ENCODE measurements around the gene NEDD1. TPM values are rescaled to one million over a fixed set of nuclear protein-coding genes. Genes with fewer than 3 reads are reported as not detected.

The NEDD1 gene
- total and polyA plus RNA-seq, 7 donors, result 7.4 to 27.4 (median 13.5) TPM

DNA sequence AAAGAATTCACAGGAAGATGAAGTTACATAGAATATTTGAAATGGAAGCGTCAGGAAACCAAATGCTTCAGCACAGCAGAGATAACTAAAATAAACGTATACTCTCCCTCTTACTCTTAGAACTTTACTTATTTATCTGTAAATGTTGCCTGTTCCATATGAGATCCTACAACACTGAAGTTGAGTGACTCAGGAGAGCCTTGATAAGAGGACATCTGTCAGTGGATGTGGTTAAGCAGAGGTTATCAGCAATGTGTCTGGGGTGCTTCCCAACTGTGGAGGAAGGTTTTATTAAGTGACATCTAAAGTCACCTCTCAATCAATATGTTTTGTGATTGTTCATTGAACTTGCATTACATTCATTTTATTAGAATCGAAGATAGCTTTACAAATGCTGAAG, 81.9 kb downstream of the NEDD1 start:
- 82 to 86% (median 83%) methylated on average over 3 of the region's 3 CpGs for WGBS, 3 donors
- intact Hi-C loops (cut with DNase I), result loop anchor here (5.0 to 10.0 kb wide), 3 partner anchors 318 to 414 kb away; no protein-coding TSS in a partner anchor
- DNase-seq (no peak), ATAC-seq (no peak)
- no peak overlapping the region for H3K27ac ChIP-seq
- H3K9me3 ChIP-seq, result no peaks in the 10 kb centered on the region
- H3K4me1 ChIP-seq, result no peaks in the 10 kb centered on the region
- peaks cover 0 to 20% (median 2%) of the 10 kb centered on the region in 3 donors for H3K27me3 ChIP-seq (ENCODE audit: insufficient read depth in 3 of 3, low read length in 2 of 3)
- no peak for TF ChIP-seq CTCF (IDR thresholded peaks at IDR 0.05)
- H3K36me3 ChIP-seq (ENCODE audit: insufficient read depth in 1 of 2, low read depth in 1 of 2), result no peaks in the 10 kb centered on the region
- no peak overlapping the region for H3K4me3 ChIP-seq

GRCh38 chr12:96989916-96990315, 82.9 kb downstream of the NEDD1 start:
- intact Hi-C loops (cut with DNase I), result loop anchor here (5.0 to 10.0 kb wide), 3 partner anchors 317 to 415 kb away; no protein-coding TSS in a partner anchor
- Histone ChIP-seq H3K27ac (no peak overlapping the region), H3K27me3 (ENCODE audit: insufficient read depth in 3 of 3, low read length in 2 of 3) (peaks cover 0 to 17% (median 2%) of the 10 kb centered on the region in 3 donors), H3K4me1 (no peaks in the 10 kb centered on the region), H3K36me3 (ENCODE audit: insufficient read depth in 1 of 2, low read depth in 1 of 2) (no peaks in the 10 kb centered on the region), H3K4me3 (no peak overlapping the region), H3K9me3 (no peaks in the 10 kb centered on the region)
- ATAC-seq (no peak), DNase-seq (no peak)
- WGBS, 3 donors, result 38 to 56% (median 54%) methylated on average over 5 of the region's 5 CpGs
- TF ChIP-seq CTCF (IDR thresholded peaks at IDR 0.05), result no peak

DNA sequence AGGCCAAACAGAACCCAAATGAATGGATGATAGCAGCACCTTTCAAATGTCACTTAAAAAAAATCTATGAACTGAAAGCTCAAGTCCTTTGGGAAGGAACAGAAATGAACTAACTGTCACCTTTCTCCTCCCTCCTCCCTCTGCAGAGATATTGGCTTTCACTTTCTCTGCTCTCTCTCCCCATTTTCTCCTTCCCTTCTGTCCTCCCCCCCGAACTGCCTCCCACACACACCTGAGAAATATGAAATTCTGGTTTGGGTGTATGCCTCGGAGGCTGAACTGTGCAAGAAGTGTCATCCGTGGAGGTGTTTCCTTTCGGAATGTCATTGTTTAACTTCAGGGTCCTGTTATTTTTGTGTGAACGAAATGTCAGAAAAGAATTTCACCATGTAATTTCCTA, 87.8 kb downstream of the NEDD1 start:
- 49 to 62% (median 57%) methylated on average over 5 of the region's 5 CpGs for WGBS, 3 donors
- no peak for ATAC-seq

DNA sequence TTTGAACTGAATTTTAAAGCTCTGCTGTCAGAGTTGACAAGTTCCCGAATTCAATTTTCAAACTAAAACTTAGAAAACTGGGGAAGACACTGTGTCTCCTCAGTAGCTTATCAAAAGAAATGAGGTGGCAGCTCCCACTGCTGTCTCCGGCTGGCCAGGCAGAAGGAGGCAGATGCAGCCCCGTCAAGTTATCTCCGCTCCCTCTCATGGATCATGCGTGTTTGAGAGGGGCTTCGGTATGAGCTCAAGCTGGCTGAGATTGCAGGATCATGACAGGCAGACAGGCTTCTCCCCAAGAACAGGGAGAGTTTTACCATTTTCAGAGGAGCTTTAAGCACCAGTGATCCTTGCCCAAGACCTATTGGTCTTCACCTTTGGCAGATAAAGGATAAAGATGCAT, 88.8 kb downstream of the NEDD1 start:
- no peaks in the 10 kb centered on the region for H3K4me1 ChIP-seq
- TF ChIP-seq CTCF (IDR thresholded peaks at IDR 0.05), result no peak
- 82 to 83% (median 82%) methylated on average over 6 of the region's 6 CpGs for WGBS, 3 donors
- no peaks in the 10 kb centered on the region for H3K9me3 ChIP-seq
- intact Hi-C loops (cut with DNase I), result no loop called here
- H3K4me3 ChIP-seq, result no peak overlapping the region
- H3K36me3 ChIP-seq (ENCODE audit: insufficient read depth in 1 of 2, low read depth in 1 of 2), result no peaks in the 10 kb centered on the region
- DNase-seq, result no peak
- no peak for ATAC-seq
- H3K27ac ChIP-seq, result no peak overlapping the region
- H3K27me3 ChIP-seq (ENCODE audit: insufficient read depth in 3 of 3, low read length in 2 of 3), result peaks cover 0 to 7% (median 0%) of the 10 kb centered on the region in 3 donors

More for the DNA sequence above, 87.8 kb downstream of the NEDD1 start:
- no peaks in the 10 kb centered on the region for H3K9me3 ChIP-seq
- intact Hi-C loops (cut with DNase I), result no loop called here
- H3K4me3 ChIP-seq, result no peak overlapping the region
- no peak for DNase-seq
- H3K4me1 ChIP-seq, result no peaks in the 10 kb centered on the region
- no peak for TF ChIP-seq CTCF (IDR thresholded peaks at IDR 0.05)
- H3K27ac ChIP-seq, result no peak overlapping the region
- H3K36me3 ChIP-seq (ENCODE audit: insufficient read depth in 1 of 2, low read depth in 1 of 2), result no peaks in the 10 kb centered on the region
- H3K27me3 ChIP-seq (ENCODE audit: insufficient read depth in 3 of 3, low read length in 2 of 3), result peaks cover 0 to 9% (median 0%) of the 10 kb centered on the region in 3 donors
